ENCODE measurements around the gene MOB3B.

Gene MOB3B

DNA sequence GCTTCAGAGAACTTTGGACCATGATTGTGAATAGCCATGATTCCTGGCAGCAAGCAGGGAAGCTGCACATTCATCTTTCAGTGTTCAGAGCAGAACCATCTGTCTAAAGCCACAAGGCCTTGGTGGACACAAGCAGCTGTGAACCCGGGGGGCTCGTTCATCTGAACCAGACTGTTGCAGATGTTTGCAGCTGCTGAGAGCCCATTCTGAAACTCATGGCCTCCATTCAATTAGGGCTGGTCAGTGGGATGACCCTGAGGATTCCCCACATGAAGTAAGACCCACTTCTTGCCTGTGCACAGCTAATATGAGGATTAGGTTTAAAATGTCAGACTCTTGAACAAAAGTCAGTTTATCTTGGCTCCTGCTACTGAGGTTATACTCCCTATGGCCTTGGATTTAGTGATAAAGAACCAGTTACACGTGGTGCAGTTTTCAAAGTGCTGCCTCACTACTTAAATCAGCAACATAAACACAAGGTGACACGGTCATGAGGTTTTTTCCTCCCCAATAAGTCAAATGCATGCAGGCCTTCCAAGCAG, 115.3 kb downstream of the MOB3B start:
- TF ChIP-seq SNAI2 (CRISPR knock-in tag; IDR thresholded peaks at IDR 0.05) (no peak), ZFP3 (CRISPR knock-in tag; IDR thresholded peaks at IDR 0.05) (peak; percentile 42; the same call in 1 of the 2 replicates)
- peak; percentile 72 for ATAC-seq

GRCh38 chr9:27413511-27414219, 115.9 kb downstream of the MOB3B start:
- no peak for TF ChIP-seq TOX (CRISPR knock-in tag; IDR thresholded peaks at IDR 0.05; ENCODE audit: borderline replicate concordance)
- TF ChIP-seq RARB (CRISPR knock-in tag; IDR thresholded peaks at IDR 0.05) = no peak
- TF ChIP-seq GLIS3 (CRISPR knock-in tag; IDR thresholded peaks at IDR 0.05) = no peak
- no peak for TF ChIP-seq ZC3H10 (CRISPR knock-in tag; IDR thresholded peaks at IDR 0.05)
- TF ChIP-seq SNAI2 (CRISPR knock-in tag; IDR thresholded peaks at IDR 0.05) = no peak
- no peak for TF ChIP-seq ISL1 (CRISPR knock-in tag; IDR thresholded peaks at IDR 0.05)
- no peak for TF ChIP-seq OSR1 (CRISPR knock-in tag; IDR thresholded peaks at IDR 0.05)
- TF ChIP-seq PPARA (CRISPR knock-in tag; IDR thresholded peaks at IDR 0.05; ENCODE audit: borderline replicate concordance) = no peak
- TF ChIP-seq ARNTL (CRISPR knock-in tag; IDR thresholded peaks at IDR 0.05; ENCODE audit: borderline replicate concordance, low read depth) = no peak
- no peak for TF ChIP-seq ESRRG (CRISPR knock-in tag; IDR thresholded peaks at IDR 0.05)
- TF ChIP-seq TSHZ2 (CRISPR knock-in tag; IDR thresholded peaks at IDR 0.05) = no peak
- TF ChIP-seq, protein P1, sequence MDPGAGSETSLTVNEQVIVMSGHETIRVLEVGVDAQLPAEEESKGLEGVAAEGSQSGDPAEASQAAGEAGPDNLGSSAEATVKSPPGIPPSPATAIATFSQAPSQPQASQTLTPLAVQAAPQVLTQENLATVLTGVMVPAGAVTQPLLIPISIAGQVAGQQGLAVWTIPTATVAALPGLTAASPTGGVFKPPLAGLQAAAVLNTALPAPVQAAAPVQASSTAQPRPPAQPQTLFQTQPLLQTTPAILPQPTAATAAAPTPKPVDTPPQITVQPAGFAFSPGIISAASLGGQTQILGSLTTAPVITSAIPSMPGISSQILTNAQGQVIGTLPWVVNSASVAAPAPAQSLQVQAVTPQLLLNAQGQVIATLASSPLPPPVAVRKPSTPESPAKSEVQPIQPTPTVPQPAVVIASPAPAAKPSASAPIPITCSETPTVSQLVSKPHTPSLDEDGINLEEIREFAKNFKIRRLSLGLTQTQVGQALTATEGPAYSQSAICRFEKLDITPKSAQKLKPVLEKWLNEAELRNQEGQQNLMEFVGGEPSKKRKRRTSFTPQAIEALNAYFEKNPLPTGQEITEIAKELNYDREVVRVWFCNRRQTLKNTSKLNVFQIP (CRISPR knock-in tag; IDR thresholded peaks at IDR 0.05; ENCODE audit: borderline replicate concordance, low read depth) = no peak
- peak; percentile 72 for ATAC-seq

- ATAC-seq = no peak
- TF ChIP-seq ESRRG (CRISPR knock-in tag; IDR thresholded peaks at IDR 0.05) (no peak), TSHZ2 (CRISPR knock-in tag; IDR thresholded peaks at IDR 0.05) (no peak), ZNF70 (CRISPR knock-in tag; IDR thresholded peaks at IDR 0.05) (no peak), BACH2 (CRISPR knock-in tag; IDR thresholded peaks at IDR 0.05; ENCODE audit: borderline replicate concordance) (no peak), CSDC2 (CRISPR knock-in tag; IDR thresholded peaks at IDR 0.05) (no peak), ZFP3 (CRISPR knock-in tag; IDR thresholded peaks at IDR 0.05) (no peak), OSR1 (CRISPR knock-in tag; IDR thresholded peaks at IDR 0.05) (no peak), ZNF8 (CRISPR knock-in tag; IDR thresholded peaks at IDR 0.05) (no peak)
- TF ChIP-seq, protein P2, sequence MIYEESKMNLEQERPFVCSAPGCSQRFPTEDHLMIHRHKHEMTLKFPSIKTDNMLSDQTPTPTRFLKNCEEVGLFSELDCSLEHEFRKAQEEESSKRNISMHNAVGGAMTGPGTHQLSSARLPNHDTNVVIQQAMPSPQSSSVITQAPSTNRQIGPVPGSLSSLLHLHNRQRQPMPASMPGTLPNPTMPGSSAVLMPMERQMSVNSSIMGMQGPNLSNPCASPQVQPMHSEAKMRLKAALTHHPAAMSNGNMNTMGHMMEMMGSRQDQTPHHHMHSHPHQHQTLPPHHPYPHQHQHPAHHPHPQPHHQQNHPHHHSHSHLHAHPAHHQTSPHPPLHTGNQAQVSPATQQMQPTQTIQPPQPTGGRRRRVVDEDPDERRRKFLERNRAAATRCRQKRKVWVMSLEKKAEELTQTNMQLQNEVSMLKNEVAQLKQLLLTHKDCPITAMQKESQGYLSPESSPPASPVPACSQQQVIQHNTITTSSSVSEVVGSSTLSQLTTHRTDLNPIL (CRISPR knock-in tag; IDR thresholded peaks at IDR 0.05; ENCODE audit: low read depth) = no peak
Measured at GRCh38 chr9:27412963-27413362, 116.7 kb downstream of the MOB3B start.

DNA sequence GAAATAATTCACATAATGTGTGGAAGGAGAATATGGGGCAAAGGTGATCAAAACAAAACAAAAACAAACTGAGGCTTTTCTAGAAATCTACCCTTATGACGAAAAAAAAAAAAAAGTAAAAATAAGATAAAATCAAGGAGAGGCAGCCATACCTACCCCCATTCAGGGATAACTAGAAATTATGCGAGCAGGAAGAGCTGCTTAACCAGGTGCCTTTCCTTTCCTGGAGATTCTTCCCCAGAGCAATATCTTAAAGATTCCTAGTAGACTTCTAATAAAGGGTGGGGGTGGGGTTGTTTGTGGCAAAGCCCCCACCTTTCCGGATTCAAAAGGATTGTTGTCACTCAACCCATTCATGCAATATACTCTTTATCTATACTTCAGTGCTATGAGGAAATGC, 117.5 kb downstream of the MOB3B start:
- no peak for ATAC-seq
- TF ChIP-seq ARNTL (CRISPR knock-in tag; IDR thresholded peaks at IDR 0.05; ENCODE audit: borderline replicate concordance, low read depth) (no peak), TCF4 (CRISPR knock-in tag; IDR thresholded peaks at IDR 0.05; ENCODE audit: borderline replicate concordance) (no peak), GLIS3 (CRISPR knock-in tag; IDR thresholded peaks at IDR 0.05) (no peak), ZC3H10 (CRISPR knock-in tag; IDR thresholded peaks at IDR 0.05) (no peak), TSHZ2 (CRISPR knock-in tag; IDR thresholded peaks at IDR 0.05) (no peak)
- TF ChIP-seq, protein P1 (CRISPR knock-in tag; IDR thresholded peaks at IDR 0.05; ENCODE audit: borderline replicate concordance, low read depth) = no peak
- TF ChIP-seq, protein P3, sequence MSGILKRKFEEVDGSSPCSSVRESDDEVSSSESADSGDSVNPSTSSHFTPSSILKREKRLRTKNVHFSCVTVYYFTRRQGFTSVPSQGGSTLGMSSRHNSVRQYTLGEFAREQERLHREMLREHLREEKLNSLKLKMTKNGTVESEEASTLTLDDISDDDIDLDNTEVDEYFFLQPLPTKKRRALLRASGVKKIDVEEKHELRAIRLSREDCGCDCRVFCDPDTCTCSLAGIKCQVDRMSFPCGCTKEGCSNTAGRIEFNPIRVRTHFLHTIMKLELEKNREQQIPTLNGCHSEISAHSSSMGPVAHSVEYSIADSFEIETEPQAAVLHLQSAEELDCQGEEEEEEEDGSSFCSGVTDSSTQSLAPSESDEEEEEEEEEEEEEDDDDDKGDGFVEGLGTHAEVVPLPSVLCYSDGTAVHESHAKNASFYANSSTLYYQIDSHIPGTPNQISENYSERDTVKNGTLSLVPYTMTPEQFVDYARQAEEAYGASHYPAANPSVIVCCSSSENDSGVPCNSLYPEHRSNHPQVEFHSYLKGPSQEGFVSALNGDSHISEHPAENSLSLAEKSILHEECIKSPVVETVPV (CRISPR knock-in tag; IDR thresholded peaks at IDR 0.05) = no peak

All from SK-N-SH treated with all-trans-retinoic acid at 6 μM for 48 hours (cell line).